IMR-90 (cell line): ENCODE results near the gene PRAME. TPM values are rescaled to one million over a fixed set of nuclear protein-coding genes. Genes with fewer than 3 reads are reported as not detected.

Source experiments
- ATAC-seq: fragments of 200-7000 bp; cut with Tn5 transposase; 2 replicates; pipeline ENCODE4 v1.9.1; 2020; ENCODE audit warnings: low read depth, mild to moderate bottlenecking, moderate library complexity
- BruUV-seq: library from RNA; stranded (reverse); fragments of 400-500 nt; replicated peaks from 2 replicates; lab custom pipeline; 2021; lab: Mats Ljungman, UMichigan
- CTCF ChIA-PET: fragments of 300-600 bp; formaldehyde crosslinking; extraction: SDS; loops from one replicate; lab custom pipeline; 2021; ENCODE audit warnings: antibody characterized with exemption; lab: Yijun Ruan, JAX
- POLR2A ChIA-PET: fragments of 300-600 bp; sonication (Branson Sonifier 250); formaldehyde crosslinking; loops from one replicate; lab custom pipeline; 2022; ENCODE audit warnings: antibody characterized with exemption; ENCODE audit not compliant: unreplicated experiment; lab: Charles Lee
- DNase-seq: peaks from one replicate; pipeline ENCODE4 v3.0.0; 2013
- H2AFZ ChIP-seq: replicated peaks from 2 replicates; pipeline ENCODE3; 2013; ENCODE audit warnings: low read length, mild to moderate bottlenecking; ENCODE audit not compliant: poor library complexity
- H2AK5ac ChIP-seq: 2 replicates; pipeline ENCODE4 v1.6.1; 2013; ENCODE audit warnings: low read depth, low read length, inconsistent platforms
- H2AK9ac ChIP-seq: replicated peaks from 2 replicates; pipeline ENCODE3; 2013; ENCODE audit warnings: mild to moderate bottlenecking, low read depth, low read length, moderate library complexity; ENCODE audit not compliant: poor library complexity
- H2BK120ac ChIP-seq: 2 replicates; pipeline ENCODE4 v1.6.1; 2013; ENCODE audit warnings: low read depth, low read length, inconsistent platforms
- H2BK15ac ChIP-seq: 3 replicates; pipeline ENCODE4 v1.6.1; 2013; ENCODE audit warnings: low read depth, low read length, inconsistent platforms
- H2BK20ac ChIP-seq: 2 replicates; pipeline ENCODE4 v1.6.1; 2013; ENCODE audit warnings: low read depth, mild to moderate bottlenecking, inconsistent platforms, low read length, moderate library complexity
- H2BK5ac ChIP-seq: 2 replicates; pipeline ENCODE4 v1.6.1; 2013; ENCODE audit warnings: mild to moderate bottlenecking, low read depth, low read length, inconsistent platforms; ENCODE audit not compliant: poor library complexity, severe bottlenecking
- H3K14ac ChIP-seq: replicated peaks from 2 replicates; pipeline ENCODE4 v1.6.1; 2013; ENCODE audit warnings: low read depth, low read length, inconsistent platforms
- H3K18ac ChIP-seq: 2 replicates; pipeline ENCODE4 v1.6.1; 2013; ENCODE audit warnings: low read depth, low read length, control low read depth
- H3K23ac ChIP-seq: 2 replicates; pipeline ENCODE4 v1.6.1; 2013; ENCODE audit warnings: low read depth, low read length, inconsistent platforms
- H3K27ac ChIP-seq: 2 replicates; pipeline ENCODE4 v1.5.1; 2013; ENCODE audit warnings: mild to moderate bottlenecking, control low read depth, low read length; ENCODE audit not compliant: insufficient read depth
- H3K27me3 ChIP-seq: 2 replicates; pipeline ENCODE4 v1.6.1; 2013; ENCODE audit warnings: low read length; ENCODE audit not compliant: control insufficient read depth, insufficient read depth
- H3K36me3 ChIP-seq: 2 replicates; pipeline ENCODE4 v1.6.1; 2013; ENCODE audit warnings: low read length, mixed read lengths; ENCODE audit not compliant: control insufficient read depth, insufficient read depth
- H3K4ac ChIP-seq: 2 replicates; pipeline ENCODE4 v1.6.1; 2013; ENCODE audit warnings: low read depth, low read length, inconsistent platforms
- H3K4me1 ChIP-seq: 2 replicates; pipeline ENCODE4 v1.6.1; 2013; ENCODE audit warnings: low read length, mixed read lengths; ENCODE audit not compliant: control insufficient read depth, insufficient read depth
- H3K4me2 ChIP-seq: 2 replicates; pipeline ENCODE4 v1.6.1; 2013; ENCODE audit warnings: low read depth, mild to moderate bottlenecking, control low read depth, low read length, moderate library complexity
- H3K4me3 ChIP-seq: 2 replicates; pipeline ENCODE4 v1.5.1; 2013; ENCODE audit warnings: low read depth, mild to moderate bottlenecking, control low read depth, low read length, moderate library complexity; ENCODE audit not compliant: insufficient read depth
- H3K56ac ChIP-seq: 2 replicates; pipeline ENCODE4 v1.6.1; 2013; ENCODE audit warnings: low read length, inconsistent platforms; ENCODE audit not compliant: insufficient read depth; ENCODE audit errors: extremely low read depth
- H3K79me1 ChIP-seq, 2 experiments: 2 replicates each; pipeline ENCODE4 v1.6.1; 2013; ENCODE audit warnings: low read length in 2 of 2, inconsistent platforms in 1 of 2, low read depth in 1 of 2
- H3K9ac ChIP-seq: 2 replicates; pipeline ENCODE4 v1.6.1; 2013; ENCODE audit warnings: low read depth, low read length, control low read depth
- H3K9me1 ChIP-seq: 2 replicates; pipeline ENCODE4 v1.6.1; 2013; ENCODE audit warnings: low read length, inconsistent platforms; ENCODE audit not compliant: insufficient read depth
- H3K9me3 ChIP-seq: 2 replicates; pipeline ENCODE4 v1.6.1; 2013; ENCODE audit warnings: low read length; ENCODE audit not compliant: control insufficient read depth, insufficient read depth
- H4K20me1 ChIP-seq: 2 replicates; pipeline ENCODE4 v1.6.1; 2013; ENCODE audit warnings: low read length, inconsistent platforms; ENCODE audit not compliant: insufficient read depth
- H4K5ac ChIP-seq: 2 replicates; pipeline ENCODE4 v1.6.1; 2013; ENCODE audit warnings: mild to moderate bottlenecking, low read depth, low read length, control low read depth
- H4K8ac ChIP-seq, 2 experiments: 2 replicates each; pipeline ENCODE4 v1.6.1; 2013; ENCODE audit warnings: low read depth in 2 of 2, low read length in 2 of 2, control low read depth in 1 of 2, inconsistent platforms in 1 of 2
- H4K91ac ChIP-seq: 2 replicates; pipeline ENCODE4 v1.6.1; 2013; ENCODE audit warnings: low read depth, low read length, inconsistent platforms; ENCODE audit not compliant: insufficient read depth
- RAD21 ChIP-seq: IDR thresholded peaks from 2 replicates; pipeline ENCODE4 v1.6.1; 2012; ENCODE audit warnings: low read length, improper control_type of control experiment
- WGBS, 2 experiments: methylation state at CpG; one replicate each; pipeline versions ENCODE4 v1.1.5 to v1.1.7; 2013; ENCODE audit warnings: missing lambda C conversion rate in 2 of 2; ENCODE audit not compliant: insufficient read length in 1 of 2; ENCODE audit errors: extremely low coverage in 2 of 2; 5-methylcytosine and 5-hydroxymethylcytosine counted together
- dilution Hi-C: fragments of 300-500 bp; cut with HindIII; formaldehyde crosslinking; loops from one replicate; pipeline ENCODE4 v1.14.3; 2018; ENCODE audit warnings: low sequenced_read_pairs; ENCODE audit not compliant: unreplicated experiment
- in situ Hi-C: fragments of 300-500 bp; cut with MboI; formaldehyde crosslinking; loops from 3 replicates; pipeline ENCODE4 v1.14.3; 2019; ENCODE audit warnings: low sequenced_read_pairs, inconsistent platforms, mixed read lengths
- intact Hi-C: fragments of 100-400 bp; cut with micrococcal nuclease; formaldehyde crosslinking; loops from 2 replicates; pipeline ENCODE4 v1.10.0; 2022
- polyA plus RNA-seq, 3 experiments: library from polyadenylated mRNA; depleted of rRNA; stranded (reverse); fragments of >200 nt; gene quantifications; 2 replicates each; pipeline ENCODE4 v1.2.3, GENCODE V29; 2012; ENCODE audit warnings: low replicate concordance in 1 of 3
- total RNA-seq: library from RNA; depleted of rRNA; stranded (reverse); fragments of >200 nt; gene quantifications from 2 replicates; pipeline ENCODE4 v1.2.3, GENCODE V29; 2012
- TF ChIP-seq, protein P1 (sequence below): conservative IDR thresholded peaks from 2 replicates; pipeline ENCODE4 v1.5.1; 2012; ENCODE audit warnings: mild to moderate bottlenecking, low read depth, low read length, improper control_type of control experiment

Gene PRAME
- total and polyA plus RNA-seq, 2 of the 4 experiments (the other 2 are of a cell fraction): not detected

- Histone ChIP-seq H4K8ac (no peak overlapping the region), H3K36me3 (no peaks in the 10 kb centered on the region), H3K9me3 (no peaks in the 10 kb centered on the region), H3K9ac (no peak overlapping the region), H3K18ac (no peak overlapping the region), H3K27me3 (no peaks in the 10 kb centered on the region), H3K56ac (no peak overlapping the region), H2AFZ (no peak overlapping the region), H2BK20ac (no peak overlapping the region), H2BK15ac (no peak overlapping the region), H4K20me1 (no peaks in the 10 kb centered on the region), H3K4me1 (no peaks in the 10 kb centered on the region), H3K79me1 (0 out of 4 replicates have a peak, but pooled peaks cover 0 to 3% of the 10 kb centered on the region in 2 experiments), H3K4me2 (no peak overlapping the region), H3K4ac (no peak overlapping the region), H4K5ac (no peak overlapping the region), H2AK5ac (no peak overlapping the region), H2BK120ac (no peak overlapping the region), H3K4me3 (no peak overlapping the region), H2AK9ac (no peak overlapping the region), H4K91ac (no peak overlapping the region), H3K14ac (no peak overlapping the region), H2BK5ac (no peak overlapping the region), H3K9me1 (no peaks in the 10 kb centered on the region), H3K23ac (no peak overlapping the region), H3K27ac (no peak overlapping the region)
- in situ Hi-C loops: no loop called here
- DNase-seq (no peak), ATAC-seq (no peak)
- TF ChIP-seq RAD21: no peak
- TF ChIP-seq, protein P1, sequence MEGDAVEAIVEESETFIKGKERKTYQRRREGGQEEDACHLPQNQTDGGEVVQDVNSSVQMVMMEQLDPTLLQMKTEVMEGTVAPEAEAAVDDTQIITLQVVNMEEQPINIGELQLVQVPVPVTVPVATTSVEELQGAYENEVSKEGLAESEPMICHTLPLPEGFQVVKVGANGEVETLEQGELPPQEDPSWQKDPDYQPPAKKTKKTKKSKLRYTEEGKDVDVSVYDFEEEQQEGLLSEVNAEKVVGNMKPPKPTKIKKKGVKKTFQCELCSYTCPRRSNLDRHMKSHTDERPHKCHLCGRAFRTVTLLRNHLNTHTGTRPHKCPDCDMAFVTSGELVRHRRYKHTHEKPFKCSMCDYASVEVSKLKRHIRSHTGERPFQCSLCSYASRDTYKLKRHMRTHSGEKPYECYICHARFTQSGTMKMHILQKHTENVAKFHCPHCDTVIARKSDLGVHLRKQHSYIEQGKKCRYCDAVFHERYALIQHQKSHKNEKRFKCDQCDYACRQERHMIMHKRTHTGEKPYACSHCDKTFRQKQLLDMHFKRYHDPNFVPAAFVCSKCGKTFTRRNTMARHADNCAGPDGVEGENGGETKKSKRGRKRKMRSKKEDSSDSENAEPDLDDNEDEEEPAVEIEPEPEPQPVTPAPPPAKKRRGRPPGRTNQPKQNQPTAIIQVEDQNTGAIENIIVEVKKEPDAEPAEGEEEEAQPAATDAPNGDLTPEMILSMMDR: no peak
- ChIA-PET POLR2A (no interaction called here), CTCF (interaction anchor here (0.8 kb wide), 1 partner anchor 17 kb away, joined by 4 read pairs; no protein-coding TSS in a partner anchor)
- dilution Hi-C loops: no loop called here
- intact Hi-C loops: no loop called here
- no CpG with 5 or more reads among the region's 1 CpG for WGBS, 2 experiments
- no TSS peak for BruUV-seq
These were observed 52.3 kb downstream of the PRAME start for GRCh38 chr22:22506736-22507135.
